Astrocyte of the cerebellum (primary cell): ENCODE results near the gene LMNA.

Experiments used
- DNase-seq: peaks from one replicate; pipeline ENCODE4 v3.0.0-alpha.2; 2011; ENCODE audit warnings: low read depth
- H3K4me3 ChIP-seq: 2 replicates; pipeline ENCODE4 v1.5.1; 2011; ENCODE audit warnings: mild to moderate bottlenecking, low read depth, low read length, moderate library complexity
- in situ Hi-C: cut with HindIII; loops from 2 replicates; pipeline ENCODE4 v1.10.0; 2017; ENCODE audit warnings: low sequenced_read_pairs
- TF ChIP-seq, protein P1 (sequence below): IDR thresholded peaks from 2 replicates; pipeline ENCODE4 v1.5.1; 2012; ENCODE audit warnings: low read length, low read depth, moderate library complexity, mild to moderate bottlenecking; ENCODE audit errors: missing control alignments

LMNA gene

DNA sequence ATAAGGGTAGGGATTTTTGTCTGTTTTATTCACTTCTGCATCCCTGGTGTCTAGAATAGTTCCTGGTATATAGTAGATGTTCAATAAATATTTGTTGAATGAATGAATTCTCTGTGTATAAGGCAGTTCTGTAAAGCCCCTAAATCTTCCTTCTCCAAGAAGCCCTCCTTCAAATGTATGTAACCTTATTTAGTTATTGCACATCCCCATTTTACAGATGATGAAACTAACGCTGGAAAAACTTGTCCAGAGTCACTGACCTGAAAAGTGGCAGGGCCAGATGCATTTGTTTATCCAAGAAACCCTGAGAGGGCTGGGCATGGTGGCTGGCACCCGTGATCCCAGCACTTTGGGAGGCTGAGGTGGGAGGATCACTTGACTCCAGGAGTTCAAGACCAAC is 4.3 kb upstream of the LMNA start:
- DNase-seq: no peak
- TF ChIP-seq, protein P1, sequence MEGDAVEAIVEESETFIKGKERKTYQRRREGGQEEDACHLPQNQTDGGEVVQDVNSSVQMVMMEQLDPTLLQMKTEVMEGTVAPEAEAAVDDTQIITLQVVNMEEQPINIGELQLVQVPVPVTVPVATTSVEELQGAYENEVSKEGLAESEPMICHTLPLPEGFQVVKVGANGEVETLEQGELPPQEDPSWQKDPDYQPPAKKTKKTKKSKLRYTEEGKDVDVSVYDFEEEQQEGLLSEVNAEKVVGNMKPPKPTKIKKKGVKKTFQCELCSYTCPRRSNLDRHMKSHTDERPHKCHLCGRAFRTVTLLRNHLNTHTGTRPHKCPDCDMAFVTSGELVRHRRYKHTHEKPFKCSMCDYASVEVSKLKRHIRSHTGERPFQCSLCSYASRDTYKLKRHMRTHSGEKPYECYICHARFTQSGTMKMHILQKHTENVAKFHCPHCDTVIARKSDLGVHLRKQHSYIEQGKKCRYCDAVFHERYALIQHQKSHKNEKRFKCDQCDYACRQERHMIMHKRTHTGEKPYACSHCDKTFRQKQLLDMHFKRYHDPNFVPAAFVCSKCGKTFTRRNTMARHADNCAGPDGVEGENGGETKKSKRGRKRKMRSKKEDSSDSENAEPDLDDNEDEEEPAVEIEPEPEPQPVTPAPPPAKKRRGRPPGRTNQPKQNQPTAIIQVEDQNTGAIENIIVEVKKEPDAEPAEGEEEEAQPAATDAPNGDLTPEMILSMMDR: no peak
- in situ Hi-C loops: no loop called here
- no peak overlapping the region for H3K4me3 ChIP-seq

DNA sequence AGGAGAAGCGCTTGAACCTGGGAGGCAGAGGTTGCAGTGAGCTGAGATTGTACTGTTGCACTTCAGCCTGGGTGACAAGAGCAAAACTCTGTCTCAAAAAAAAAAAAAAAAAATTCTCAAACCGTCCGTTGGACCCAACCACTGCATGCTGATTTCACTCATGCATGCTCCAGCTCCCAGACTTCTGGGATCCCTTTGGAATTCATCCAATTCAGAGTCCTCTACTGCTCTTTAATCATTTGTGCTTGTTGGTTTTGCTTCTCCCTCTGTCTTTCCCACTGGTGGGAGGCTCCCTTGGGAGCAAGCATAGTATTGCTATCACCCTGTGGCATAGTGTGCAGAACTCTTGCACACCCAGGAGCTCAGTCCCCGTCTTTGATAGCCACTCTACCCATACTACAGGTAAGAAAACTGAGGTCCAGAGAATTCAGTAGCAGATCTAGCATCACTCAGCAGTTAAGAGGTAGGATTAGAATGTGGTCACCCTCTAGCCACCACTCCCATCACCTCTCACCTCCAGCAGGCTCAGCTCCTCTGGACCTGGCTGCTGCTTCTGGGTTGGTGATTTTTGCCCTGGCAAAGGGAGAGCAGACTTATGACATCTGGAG is 3.1 kb upstream of the LMNA start:
- DNase-seq: no peak
- no peak overlapping the region for H3K4me3 ChIP-seq
- TF ChIP-seq, protein P1: no peak
- in situ Hi-C loops: no loop called here

DNA sequence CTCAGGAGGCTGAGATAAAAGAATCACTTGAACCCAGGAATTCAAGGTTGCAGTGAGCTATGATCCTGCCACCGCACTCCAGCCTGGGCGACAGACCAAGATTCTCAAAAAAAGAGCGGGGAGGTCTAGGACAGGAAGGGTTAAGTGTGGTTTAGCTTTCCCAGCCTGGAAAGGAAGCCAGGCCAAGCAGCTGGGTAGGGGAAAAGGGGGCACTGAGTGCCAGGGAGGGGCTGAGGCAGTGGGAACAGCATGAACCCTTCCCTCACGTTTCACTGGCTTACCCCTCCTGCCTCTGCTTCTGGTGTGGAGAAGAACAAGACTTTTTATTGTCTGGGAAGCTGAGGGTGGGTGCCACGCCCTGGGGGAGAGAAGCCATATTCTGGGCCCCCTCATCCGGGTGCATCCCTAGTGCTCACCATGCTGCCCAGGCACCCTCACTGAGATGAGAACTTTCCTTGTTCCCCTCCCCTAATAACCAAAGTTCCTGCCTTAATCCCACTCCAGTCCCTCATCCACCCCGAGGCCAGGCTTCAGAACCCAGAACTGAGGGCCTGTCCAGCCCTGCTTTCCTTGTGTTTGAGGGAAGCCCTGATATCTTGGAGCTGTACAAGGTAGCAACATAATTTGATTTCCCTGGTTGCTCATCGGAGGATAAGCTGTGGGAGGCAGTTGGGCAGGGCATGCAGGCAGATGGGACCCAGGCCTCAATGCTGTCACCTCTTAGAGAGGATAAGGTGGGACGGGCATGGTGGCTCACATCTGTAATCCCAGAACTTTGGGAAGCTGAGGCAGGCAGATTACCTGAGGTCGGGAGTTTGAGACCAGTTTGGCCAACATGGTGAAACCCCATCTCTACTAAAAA is 2.0 kb upstream of the LMNA start:
- in situ Hi-C loops: no loop called here
- no peak overlapping the region for H3K4me3 ChIP-seq
- no peak for DNase-seq
- TF ChIP-seq, protein P1: no peak

DNA sequence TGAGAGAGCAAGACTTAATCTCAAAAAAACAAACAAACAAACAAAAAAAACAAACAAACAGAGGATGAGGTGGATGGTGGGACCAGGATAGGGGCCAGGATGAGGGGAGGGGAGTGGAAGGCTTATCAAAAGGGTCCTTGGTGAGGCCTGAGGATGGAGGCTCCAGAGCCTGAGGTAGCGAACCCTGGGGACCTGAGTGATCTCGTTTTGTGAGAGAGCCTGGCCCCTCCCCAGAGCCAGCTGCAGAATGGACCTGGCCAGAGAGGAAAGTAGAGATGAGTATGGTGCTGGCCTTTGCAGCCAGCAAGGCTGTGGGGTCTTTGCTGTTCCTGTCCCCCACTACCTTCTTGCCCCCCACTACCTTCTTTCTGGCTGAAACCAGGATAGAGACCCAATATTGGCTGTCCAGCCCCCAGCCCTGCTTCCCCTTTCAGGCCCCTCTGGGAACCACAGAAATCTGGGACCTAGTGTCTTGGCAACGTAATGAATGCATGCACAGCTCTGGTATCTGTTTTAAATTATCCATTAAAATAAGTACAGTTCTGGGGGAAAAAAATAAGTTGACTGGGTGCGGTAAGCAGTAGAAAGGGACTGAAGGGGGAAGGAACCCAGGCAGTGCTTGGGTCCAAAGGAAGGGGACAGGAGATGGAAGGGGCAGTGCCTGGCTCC is 1.1 kb upstream of the LMNA start:
- no peak for DNase-seq
- H3K4me3 ChIP-seq: no peak overlapping the region
- in situ Hi-C loops: no loop called here
- TF ChIP-seq, protein P1: no peak

DNA sequence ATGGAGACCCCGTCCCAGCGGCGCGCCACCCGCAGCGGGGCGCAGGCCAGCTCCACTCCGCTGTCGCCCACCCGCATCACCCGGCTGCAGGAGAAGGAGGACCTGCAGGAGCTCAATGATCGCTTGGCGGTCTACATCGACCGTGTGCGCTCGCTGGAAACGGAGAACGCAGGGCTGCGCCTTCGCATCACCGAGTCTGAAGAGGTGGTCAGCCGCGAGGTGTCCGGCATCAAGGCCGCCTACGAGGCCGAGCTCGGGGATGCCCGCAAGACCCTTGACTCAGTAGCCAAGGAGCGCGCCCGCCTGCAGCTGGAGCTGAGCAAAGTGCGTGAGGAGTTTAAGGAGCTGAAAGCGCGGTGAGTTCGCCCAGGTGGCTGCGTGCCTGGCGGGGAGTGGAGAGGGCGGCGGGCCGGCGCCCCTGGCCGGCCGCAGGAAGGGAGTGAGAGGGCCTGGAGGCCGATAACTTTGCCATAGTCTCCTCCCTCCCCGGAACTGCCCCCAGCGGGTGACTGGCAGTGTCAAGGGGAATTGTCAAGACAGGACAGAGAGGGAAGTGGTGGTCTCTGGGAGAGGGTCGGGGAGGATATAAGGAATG is 505 bp downstream of the LMNA start:
- TF ChIP-seq, protein P1: no peak
- in situ Hi-C loops: no loop called here
- DNase-seq: no peak
- H3K4me3 ChIP-seq: peak overlapping the region; percentile 100
